Suppressor macrophage treated with lipopolysaccharide for 4 hours (primary cell): ENCODE data around the gene TCEA2.
A peak's percentile ranks its signal among the peaks of the same experiment; 100 is the strongest.

Source experiments
- DNase-seq: peaks from one replicate; pipeline ENCODE4 v3.0.0-alpha.2; 2020

Gene TCEA2

GRCh38 chr20:64062596-64063388 is at the start of gene TCEA2:
Gene TCEA2 (plus strand): TSS chr20:64063198. CDS start chr20:64063313, 115 bp downstream.
- DNase-seq, result peak; percentile 96

GRCh38 chr20:64015635-64016034 is 47.4 kb upstream of the TCEA2 start:
- DNase-seq, result no peak

- DNase-seq, result no peak
These were observed 41.6 kb upstream of the TCEA2 start for GRCh38 chr20:64021124-64021975.

GRCh38 chr20:64022671-64023360 is 40.2 kb upstream of the TCEA2 start:
- DNase-seq, result no peak

GRCh38 chr20:64023361-64024140 is 39.4 kb upstream of the TCEA2 start:
- DNase-seq, result no peak

GRCh38 chr20:64024141-64024990 is 38.6 kb upstream of the TCEA2 start:
- DNase-seq, result no peak

GRCh38 chr20:64025101-64025825 is 37.7 kb upstream of the TCEA2 start:
- DNase-seq, result no peak

- DNase-seq, result no peak
These were observed 37.1 kb upstream of the TCEA2 start for GRCh38 chr20:64025826-64026412.

GRCh38 chr20:64027981-64028685 is 34.9 kb upstream of the TCEA2 start:
- no peak for DNase-seq

- no peak for DNase-seq
These were observed 33.5 kb upstream of the TCEA2 start for GRCh38 chr20:64029293-64030117.

- DNase-seq, result no peak
These were observed 32.4 kb upstream of the TCEA2 start for GRCh38 chr20:64030371-64031134.

GRCh38 chr20:64031822-64032314 is 31.1 kb upstream of the TCEA2 start:
- DNase-seq, result no peak

GRCh38 chr20:64032706-64033624 is 30.0 kb upstream of the TCEA2 start:
- no peak for DNase-seq

- no peak for DNase-seq
These were observed 29.0 kb upstream of the TCEA2 start for GRCh38 chr20:64033981-64034493.

- DNase-seq, result no peak
These were observed 27.7 kb upstream of the TCEA2 start for GRCh38 chr20:64035066-64035932.
